ENCODE results near the gene CH25H. TPM values are rescaled to one million over a fixed set of nuclear protein-coding genes. Genes with fewer than 3 reads are reported as not detected.
"Not testable (repeated sequence)": the region's sequence is repeated elsewhere in the genome, so short reads cannot be mapped to it uniquely, and the experiment has no call there.

CH25H gene
- total and polyA plus RNA-seq, 3 donors from 2014 or later: 0.25 TPM; not detected in 1

GRCh38 chr10:89175816-89176215 lies 31.3 kb downstream of the CH25H start:
- intact Hi-C loops (cut with DNase I; ENCODE audit: low total_unique reads): no loop called here
- no peaks in the 10 kb centered on the region for H3K36me3 ChIP-seq (ENCODE audit: low read depth, missing control alignments)
- H3K4me1 ChIP-seq: no peaks in the 10 kb centered on the region
- no peaks in the 10 kb centered on the region for H3K27me3 ChIP-seq
- no peak for DNase-seq
- no peak overlapping the region for H3K27ac ChIP-seq
- H3K4me3 ChIP-seq: no peak overlapping the region
- no peak for TF ChIP-seq CTCF (IDR thresholded peaks at IDR 0.05)
- no peak for TF ChIP-seq POLR2A (IDR thresholded peaks at IDR 0.05)
- H3K9me3 ChIP-seq: no peaks in the 10 kb centered on the region

- intact Hi-C loops (cut with DNase I; ENCODE audit: low total_unique reads): no loop called here
- Histone ChIP-seq H3K9me3 (no peaks in the 10 kb centered on the region), H3K27me3 (no peaks in the 10 kb centered on the region), H3K4me1 (no peaks in the 10 kb centered on the region), H3K27ac (no peak overlapping the region), H3K36me3 (ENCODE audit: low read depth, missing control alignments) (no peaks in the 10 kb centered on the region), H3K4me3 (no peak overlapping the region)
- TF ChIP-seq CTCF (IDR thresholded peaks at IDR 0.05) (no peak), POLR2A (IDR thresholded peaks at IDR 0.05) (no peak)
- DNase-seq: no peak
These were observed 34.0 kb downstream of the CH25H start for GRCh38 chr10:89173075-89173474.

- TF ChIP-seq POLR2A (IDR thresholded peaks at IDR 0.05) (no peak), CTCF (IDR thresholded peaks at IDR 0.05) (no peak)
- no peak overlapping the region for H3K4me3 ChIP-seq
- no peaks in the 10 kb centered on the region for H3K36me3 ChIP-seq (ENCODE audit: low read depth, missing control alignments)
- intact Hi-C loops (cut with DNase I; ENCODE audit: low total_unique reads): no loop called here
- H3K27me3 ChIP-seq: no peaks in the 10 kb centered on the region
- H3K9me3 ChIP-seq: no peaks in the 10 kb centered on the region
- no peak overlapping the region for H3K27ac ChIP-seq
- no peaks in the 10 kb centered on the region for H3K4me1 ChIP-seq
- 78 to 85% methylated on average over 4 of the region's 4 CpGs for WGBS, 2 donors
- no peak for DNase-seq
These were observed 35.1 kb downstream of the CH25H start for GRCh38 chr10:89171996-89172395.

GRCh38 chr10:89171263-89171872 lies 35.7 kb downstream of the CH25H start:
- TF ChIP-seq CTCF (IDR thresholded peaks at IDR 0.05): no peak
- TF ChIP-seq POLR2A (IDR thresholded peaks at IDR 0.05): no peak
- H3K4me3 ChIP-seq: no peak overlapping the region
- no peak overlapping the region for H3K27ac ChIP-seq
- no peaks in the 10 kb centered on the region for H3K36me3 ChIP-seq (ENCODE audit: low read depth, missing control alignments)
- H3K4me1 ChIP-seq: no peaks in the 10 kb centered on the region
- no peaks in the 10 kb centered on the region for H3K27me3 ChIP-seq
- no peaks in the 10 kb centered on the region for H3K9me3 ChIP-seq
- DNase-seq: no peak
- 89 to 92% methylated on average over 2 of the region's 2 CpGs for WGBS, 2 donors
- intact Hi-C loops (cut with DNase I; ENCODE audit: low total_unique reads): no loop called here

GRCh38 chr10:89168354-89168900 lies 38.7 kb downstream of the CH25H start:
- H3K4me3 ChIP-seq; intact Hi-C loops (cut with DNase I; ENCODE audit: low total_unique reads); H3K27ac ChIP-seq; H3K27me3 ChIP-seq; H3K4me1 ChIP-seq; DNase-seq; H3K9me3 ChIP-seq; H3K36me3 ChIP-seq (ENCODE audit: low read depth, missing control alignments): not testable (repeated sequence)
- 77 to 90% methylated on average over 9 of the region's 9 CpGs for whole genome bisulfite sequencing, 2 donors

All from testis (tissue), 3 donors.